ENCODE results near the gene ZNRF1.
A peak's percentile ranks its signal among the peaks of the same experiment; 100 is the strongest.
"Not testable (repeated sequence)": the region's sequence is repeated elsewhere in the genome, so short reads cannot be mapped to it uniquely, and the experiment has no call there.

The ZNRF1 gene

DNA sequence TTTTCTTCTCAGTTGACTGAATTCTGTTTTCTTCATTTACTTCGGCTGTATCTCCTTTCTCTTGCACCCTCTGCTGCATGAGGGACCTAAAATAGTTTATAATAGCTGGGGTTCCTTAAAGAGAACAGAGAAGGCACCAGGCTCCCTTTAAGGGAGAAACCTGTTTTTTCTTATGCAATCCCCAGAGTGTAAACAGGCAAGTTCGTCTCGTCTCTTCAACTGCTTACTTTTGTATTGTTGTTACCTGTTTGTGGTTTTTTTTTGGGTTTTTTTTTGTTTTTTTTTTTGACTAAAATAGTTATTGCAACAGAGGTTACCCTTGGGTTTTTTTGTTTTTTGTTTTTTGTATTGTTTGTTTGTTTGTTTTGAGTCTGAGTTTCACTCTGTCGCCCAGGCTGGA, 121.4 kb downstream of the ZNRF1 start:
- Mint-ChIP-seq H3K9me3 (peaks cover 0 to 4% of the 10 kb centered on the region in 2 donors), H3K27me3 (no peaks in the 10 kb centered on the region), H3K4me3 (no peak overlapping the region), H3K4me1 (ENCODE audit: low read depth in 2 of 2) (peaks cover 0 to 3% of the 10 kb centered on the region in 2 donors), H3K27ac (no peak overlapping the region), H3K36me3 (ENCODE audit: insufficient read depth) (no peaks in the 10 kb centered on the region)
- ATAC-seq (replicated peaks) (no peak), DNase-seq (no peak)

DNA sequence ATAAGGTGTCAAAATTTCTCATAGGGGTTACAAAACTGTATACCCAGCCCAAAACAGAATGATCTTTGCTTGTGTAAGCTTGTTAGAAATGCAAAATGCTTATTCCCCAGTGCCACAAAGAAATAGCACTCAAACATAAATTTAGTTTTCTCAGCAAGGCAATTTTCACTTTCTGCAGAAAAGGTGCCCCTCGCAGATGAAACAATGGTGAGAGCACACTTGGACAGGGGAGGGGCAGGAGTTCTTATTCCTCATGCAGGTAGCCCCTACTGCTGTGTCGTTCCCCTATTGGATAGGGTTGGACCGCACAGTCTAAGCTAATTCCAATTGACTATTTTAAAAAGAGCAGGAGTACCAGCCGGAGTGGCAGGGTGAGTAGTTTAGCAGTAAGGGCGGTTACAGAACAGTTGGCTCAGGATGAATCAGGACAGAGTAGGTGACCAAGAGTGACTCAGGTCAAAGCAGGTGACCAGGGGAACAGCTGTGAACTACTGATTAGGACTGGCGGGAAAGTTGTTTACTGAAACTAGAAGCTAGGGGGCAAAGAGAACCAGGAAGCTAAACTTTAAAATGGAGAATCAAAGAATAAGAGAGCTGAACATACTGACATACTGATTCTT, 123.2 kb downstream of the ZNRF1 start:
- H3K9me3 Mint-ChIP-seq: peaks cover 0 to 4% of the 10 kb centered on the region in 2 donors
- H3K27me3 Mint-ChIP-seq: no peaks in the 10 kb centered on the region
- H3K27ac Mint-ChIP-seq: no peak overlapping the region
- H3K4me1 Mint-ChIP-seq (ENCODE audit: low read depth in 2 of 2): no peaks in the 10 kb centered on the region
- ATAC-seq (replicated peaks): no peak
- H3K4me3 Mint-ChIP-seq: no peak overlapping the region
- DNase-seq: no peak
- no peaks in the 10 kb centered on the region for H3K36me3 Mint-ChIP-seq (ENCODE audit: insufficient read depth)

GRCh38 chr16:75122609-75123008, 123.8 kb downstream of the ZNRF1 start:
- Mint-ChIP-seq H3K4me3 (no peak overlapping the region), H3K9me3 (peaks cover 0 to 4% of the 10 kb centered on the region in 2 donors), H3K27me3 (no peaks in the 10 kb centered on the region), H3K4me1 (ENCODE audit: low read depth in 2 of 2) (no peaks in the 10 kb centered on the region), H3K27ac (no peak overlapping the region), H3K36me3 (ENCODE audit: insufficient read depth) (no peaks in the 10 kb centered on the region)
- no peak for ATAC-seq (replicated peaks)
- DNase-seq: no peak

GRCh38 chr16:75127713-75128415, 129.0 kb downstream of the ZNRF1 start:
- no peak for ATAC-seq (replicated peaks)
- Mint-ChIP-seq H3K9me3 (no peaks in the 10 kb centered on the region), H3K27ac (no peak overlapping the region), H3K4me3 (no peak overlapping the region), H3K27me3 (peaks cover 7 to 21% of the 10 kb centered on the region in 2 donors), H3K4me1 (ENCODE audit: low read depth in 2 of 2) (peaks cover 0 to 2% of the 10 kb centered on the region in 2 donors), H3K36me3 (ENCODE audit: insufficient read depth) (no peaks in the 10 kb centered on the region)
- DNase-seq: no peak

- not testable (repeated sequence) for H3K4me1 Mint-ChIP-seq (ENCODE audit: low read depth in 2 of 2); H3K27ac Mint-ChIP-seq; H3K9me3 Mint-ChIP-seq; ATAC-seq (replicated peaks); H3K4me3 Mint-ChIP-seq; DNase-seq; H3K36me3 Mint-ChIP-seq (ENCODE audit: insufficient read depth)
- peaks cover 7 to 21% of the 10 kb centered on the region in 2 donors for H3K27me3 Mint-ChIP-seq
Observed at GRCh38 chr16:75129421-75130149, 130.8 kb downstream of the ZNRF1 start.

DNA sequence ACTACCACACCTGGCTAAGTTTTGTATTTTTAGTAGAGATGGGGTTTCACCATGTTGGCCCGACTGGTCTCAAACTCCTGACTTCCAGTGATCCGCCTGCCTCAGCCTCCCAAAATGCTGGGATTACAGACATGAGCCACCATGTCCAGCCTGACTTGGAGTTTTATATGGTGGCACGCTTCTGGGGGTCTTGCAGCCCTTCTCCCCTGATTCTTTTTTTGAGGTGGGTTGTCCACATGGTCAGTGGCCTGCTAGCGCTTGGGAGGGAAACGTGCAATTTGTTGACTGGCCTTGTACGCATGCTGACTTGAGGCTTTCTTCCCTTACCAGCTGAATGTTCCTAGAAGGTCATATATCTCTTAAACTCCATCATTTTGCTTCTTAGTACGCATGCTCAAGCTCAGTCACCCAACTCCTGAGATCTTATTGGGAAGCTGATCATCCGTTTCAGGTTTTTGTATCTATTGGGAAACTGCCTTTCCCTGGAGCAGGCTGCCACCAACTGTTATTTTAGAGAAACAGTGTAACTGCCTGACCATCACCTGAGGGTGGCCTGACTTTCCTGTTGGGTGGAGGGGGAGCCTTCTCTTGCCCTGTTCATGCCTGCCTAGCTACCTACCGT, 131.4 kb downstream of the ZNRF1 start:
- peaks cover 7 to 21% of the 10 kb centered on the region in 2 donors for H3K27me3 Mint-ChIP-seq
- H3K9me3 Mint-ChIP-seq: no peaks in the 10 kb centered on the region
- no peaks in the 10 kb centered on the region for H3K36me3 Mint-ChIP-seq (ENCODE audit: insufficient read depth)
- no peak overlapping the region for H3K4me3 Mint-ChIP-seq
- H3K4me1 Mint-ChIP-seq (ENCODE audit: low read depth in 2 of 2): peaks cover 0 to 2% of the 10 kb centered on the region in 2 donors
- no peak for DNase-seq
- H3K27ac Mint-ChIP-seq: no peak overlapping the region
- ATAC-seq (replicated peaks): no peak

- H3K4me3 Mint-ChIP-seq: no peak overlapping the region
- no peak for DNase-seq
- H3K27me3 Mint-ChIP-seq: peaks cover 7 to 21% of the 10 kb centered on the region in 2 donors
- H3K36me3 Mint-ChIP-seq (ENCODE audit: insufficient read depth): no peaks in the 10 kb centered on the region
- H3K4me1 Mint-ChIP-seq (ENCODE audit: low read depth in 2 of 2): peaks cover 0 to 2% of the 10 kb centered on the region in 2 donors
- H3K9me3 Mint-ChIP-seq: no peaks in the 10 kb centered on the region
- no peak overlapping the region for H3K27ac Mint-ChIP-seq
- ATAC-seq (replicated peaks): no peak
Observed at GRCh38 chr16:75131081-75131480, 132.3 kb downstream of the ZNRF1 start.

GRCh38 chr16:75138233-75138632, 139.4 kb downstream of the ZNRF1 start:
- H3K27me3 Mint-ChIP-seq: peaks cover 5 to 8% of the 10 kb centered on the region in 2 donors
- H3K4me1 Mint-ChIP-seq (ENCODE audit: low read depth in 2 of 2): peaks cover 0 to 5% of the 10 kb centered on the region in 2 donors
- DNase-seq: no peak
- no peak overlapping the region for H3K4me3 Mint-ChIP-seq
- H3K36me3 Mint-ChIP-seq (ENCODE audit: insufficient read depth): no peaks in the 10 kb centered on the region
- H3K27ac Mint-ChIP-seq: no peak overlapping the region
- H3K9me3 Mint-ChIP-seq: no peaks in the 10 kb centered on the region
- ATAC-seq (replicated peaks): no peak

DNA sequence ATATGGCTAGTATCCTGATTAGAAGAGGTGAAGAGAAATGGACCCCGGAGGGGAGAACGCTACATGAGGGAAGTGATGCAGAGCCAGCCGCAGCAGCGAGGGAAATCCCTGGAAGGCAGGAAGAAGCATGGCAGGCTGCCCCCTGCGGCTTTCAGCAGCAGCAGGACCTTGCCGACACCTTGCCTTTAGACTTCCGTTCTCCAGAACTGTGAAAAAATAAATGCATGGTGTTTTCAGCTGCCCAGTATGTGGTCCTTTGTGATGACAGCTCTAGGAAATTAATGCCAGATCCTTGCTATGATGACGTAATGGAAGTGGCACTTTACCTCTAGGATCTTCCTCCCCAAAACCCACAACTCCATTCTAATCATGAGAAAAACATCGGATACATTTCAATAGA, 139.8 kb downstream of the ZNRF1 start:
- no peak for DNase-seq

DNA sequence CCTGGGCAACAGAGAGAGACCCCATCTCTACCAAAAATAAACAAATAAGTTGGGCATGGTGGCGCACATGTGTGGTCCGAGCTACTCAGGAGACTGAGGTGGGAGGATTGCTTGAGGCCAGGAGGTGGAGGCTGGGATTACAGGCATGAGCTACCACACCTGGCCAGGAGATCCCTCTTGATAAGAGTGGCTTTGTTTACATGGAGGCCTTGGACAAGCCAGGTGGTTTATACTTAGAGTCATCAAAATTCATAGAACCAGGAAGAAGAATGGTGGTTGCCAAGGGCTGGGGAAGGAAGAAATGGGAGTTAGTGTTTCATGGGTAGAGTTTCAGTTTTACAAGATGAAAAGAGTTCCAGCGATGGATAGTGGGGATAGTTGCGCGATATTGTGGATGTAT, 140.7 kb downstream of the ZNRF1 start:
- ATAC-seq (replicated peaks) (no peak), DNase-seq (no peak)
- peaks cover 0 to 5% of the 10 kb centered on the region in 2 donors for H3K4me1 Mint-ChIP-seq (ENCODE audit: low read depth in 2 of 2)
- no peak overlapping the region for H3K27ac Mint-ChIP-seq
- H3K9me3 Mint-ChIP-seq: no peaks in the 10 kb centered on the region
- no peak overlapping the region for H3K4me3 Mint-ChIP-seq
- peaks cover 5 to 8% of the 10 kb centered on the region in 2 donors for H3K27me3 Mint-ChIP-seq
- no peaks in the 10 kb centered on the region for H3K36me3 Mint-ChIP-seq (ENCODE audit: insufficient read depth)

More for the DNA sequence above, 139.8 kb downstream of the ZNRF1 start:
- ATAC-seq (replicated peaks): peak; percentile 42
- no peaks in the 10 kb centered on the region for H3K9me3 Mint-ChIP-seq
- no peaks in the 10 kb centered on the region for H3K36me3 Mint-ChIP-seq (ENCODE audit: insufficient read depth)
- peaks cover 0 to 5% of the 10 kb centered on the region in 2 donors for H3K4me1 Mint-ChIP-seq (ENCODE audit: low read depth in 2 of 2)
- peaks cover 5 to 8% of the 10 kb centered on the region in 2 donors for H3K27me3 Mint-ChIP-seq
- no peak overlapping the region for H3K4me3 Mint-ChIP-seq
- H3K27ac Mint-ChIP-seq: no peak overlapping the region

GRCh38 chr16:75143941-75144340, 145.1 kb downstream of the ZNRF1 start:
- no peak overlapping the region for H3K27ac Mint-ChIP-seq
- no peaks in the 10 kb centered on the region for H3K9me3 Mint-ChIP-seq
- H3K4me1 Mint-ChIP-seq (ENCODE audit: low read depth in 2 of 2): no peaks in the 10 kb centered on the region
- DNase-seq (no peak), ATAC-seq (replicated peaks) (no peak)
- H3K4me3 Mint-ChIP-seq: no peak overlapping the region
- H3K27me3 Mint-ChIP-seq: no peaks in the 10 kb centered on the region
- no peaks in the 10 kb centered on the region for H3K36me3 Mint-ChIP-seq (ENCODE audit: insufficient read depth)

DNA sequence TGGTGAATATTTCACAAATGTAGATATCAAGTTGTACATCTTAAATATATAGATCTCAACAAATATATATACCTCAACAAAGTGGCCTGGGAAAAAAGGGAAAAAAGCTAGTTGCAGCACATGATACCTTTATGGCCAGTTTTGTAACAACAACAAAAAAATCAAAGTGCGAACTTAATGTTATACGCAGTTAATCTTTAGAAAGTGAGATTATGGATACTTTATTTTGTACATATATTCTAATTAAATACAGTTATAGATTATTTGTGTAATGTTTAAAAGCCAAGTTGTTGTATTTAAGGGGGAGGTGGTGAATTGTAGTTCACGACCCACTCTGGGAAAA, 149.1 kb downstream of the ZNRF1 start:
- no peaks in the 10 kb centered on the region for H3K27me3 Mint-ChIP-seq
- ATAC-seq (replicated peaks) (no peak), DNase-seq (no peak)
- peaks cover 0 to 21% of the 10 kb centered on the region in 2 donors for H3K9me3 Mint-ChIP-seq
- H3K4me3 Mint-ChIP-seq: peak overlapping the region; percentile 85 to 91
- peaks cover 3% of the 10 kb centered on the region for H3K36me3 Mint-ChIP-seq (ENCODE audit: insufficient read depth)
- H3K4me1 Mint-ChIP-seq (ENCODE audit: low read depth in 2 of 2): peaks cover 8 to 9% of the 10 kb centered on the region in 2 donors
- H3K27ac Mint-ChIP-seq: peak overlapping the region in 1 of 2 donors; percentile 84
